Myocyte (in vitro differentiated cells): Measurements from ENCODE around the gene HOXC13. TPM values are rescaled to one million over a fixed set of nuclear protein-coding genes. Genes with fewer than 3 reads are reported as not detected.
A peak's percentile ranks its signal among the peaks of the same experiment; 100 is the strongest.

Experiments used
- DNase-seq: peaks from one replicate; pipeline ENCODE4 v3.0.0-alpha.2; 2012; ENCODE audit warnings: low read depth
- total RNA-seq: library from RNA; depleted of rRNA; stranded (reverse); fragments of >200 nt; gene quantifications from 2 replicates; pipeline ENCODE4 v1.2.3, GENCODE V29; 2014

The HOXC13 gene
- total RNA-seq, 1 donor from 2014 or later: 3.6 TPM

- DNase-seq: no peak
These were observed 29.8 kb downstream of the HOXC13 start for GRCh38 chr12:53968214-53969127.

GRCh38 chr12:53969588-53970259, 31.1 kb downstream of the HOXC13 start:
- no peak for DNase-seq

GRCh38 chr12:53970451-53970850, 31.8 kb downstream of the HOXC13 start:
- DNase-seq: no peak

- no peak for DNase-seq
These were observed 32.5 kb downstream of the HOXC13 start for GRCh38 chr12:53971129-53971528.

- no peak for DNase-seq
These were observed 33.1 kb downstream of the HOXC13 start for GRCh38 chr12:53971686-53972085.

GRCh38 chr12:53972152-53972702, 33.6 kb downstream of the HOXC13 start:
- DNase-seq: no peak

- DNase-seq: no peak
These were observed 34.1 kb downstream of the HOXC13 start, which contains the start of gene HOXC11 for GRCh38 chr12:53972722-53973235. HOXC11 (plus strand) TSS chr12:53973126; CDS start chr12:53973242, 116 bp downstream.

- DNase-seq: peak; percentile 73
These were observed 34.8 kb downstream of the HOXC13 start for GRCh38 chr12:53973236-53974042.

- peak; percentile 74 for DNase-seq
These were observed 35.7 kb downstream of the HOXC13 start, which contains the start of gene HOTAIR for GRCh38 chr12:53974084-53975063. HOTAIR (minus strand) TSS chr12:53974954.

- no peak for DNase-seq
These were observed 36.4 kb downstream of the HOXC13 start for GRCh38 chr12:53975064-53975471.

- no peak for DNase-seq
These were observed 37.0 kb downstream of the HOXC13 start for GRCh38 chr12:53975479-53976152.

GRCh38 chr12:53976172-53976822, 37.7 kb downstream of the HOXC13 start:
- no peak for DNase-seq

- no peak for DNase-seq
These were observed 38.4 kb downstream of the HOXC13 start for GRCh38 chr12:53976823-53977595.

GRCh38 chr12:53977596-53978445, 39.2 kb downstream of the HOXC13 start:
- DNase-seq: no peak

GRCh38 chr12:53978477-53979356, 40.1 kb downstream of the HOXC13 start:
- DNase-seq: no peak
